Activated T-cell treated with anti-CD3 and anti-CD28 coated beads, Interleukin-2, amount 50 U/mL, for 24 hours (primary cell): ENCODE data around the gene TNP1.

Experiments used
- DNase-seq: peaks from one replicate; pipeline ENCODE4 v3.0.0-alpha.2; 2020
- H3K27ac Mint-ChIP-seq: 2 replicates; pipeline ENCODE4 v1.8.0; 2020; ENCODE audit warnings: mild to moderate bottlenecking, mixed read lengths
- H3K27me3 Mint-ChIP-seq: 2 replicates; pipeline ENCODE4 v1.8.0; 2020; ENCODE audit warnings: mixed read lengths
- H3K36me3 Mint-ChIP-seq: 2 replicates; pipeline ENCODE4 v1.8.0; 2020; ENCODE audit warnings: low read depth, mixed read lengths
- H3K4me1 Mint-ChIP-seq: 2 replicates; pipeline ENCODE4 v1.8.0; 2020; ENCODE audit warnings: low read depth, mixed read lengths
- H3K4me3 Mint-ChIP-seq: 2 replicates; pipeline ENCODE4 v1.8.0; 2020; ENCODE audit warnings: mild to moderate bottlenecking, moderate library complexity, mixed read lengths
- H3K9me3 Mint-ChIP-seq: 2 replicates; pipeline ENCODE4 v1.8.0; 2020; ENCODE audit warnings: mixed read lengths

Gene TNP1

GRCh38 chr2:216838151-216838550 is 21.7 kb downstream of the TNP1 start:
- no peak overlapping the region for H3K4me3 Mint-ChIP-seq

DNA sequence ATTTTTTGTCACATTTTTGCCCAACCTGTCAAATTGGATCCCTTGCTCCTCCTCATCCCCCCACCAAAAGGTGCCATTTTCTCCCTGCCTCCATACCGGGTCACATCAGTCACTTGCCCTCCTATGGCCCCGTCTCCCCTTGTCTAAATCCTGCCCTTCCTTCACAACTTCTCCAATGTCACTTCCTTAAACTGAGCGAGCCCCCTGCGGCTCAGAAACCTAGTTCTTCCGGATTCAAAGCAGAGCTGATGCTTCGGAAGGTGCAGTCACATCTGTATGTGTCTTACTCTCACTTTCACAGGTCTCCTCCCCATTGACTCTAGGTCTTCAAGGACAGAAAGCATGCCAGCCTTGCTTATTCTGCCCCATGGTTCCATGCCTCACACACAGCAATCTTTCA is 22.1 kb downstream of the TNP1 start:
- H3K4me1 Mint-ChIP-seq: no peaks in the 10 kb centered on the region
- no peak overlapping the region for H3K4me3 Mint-ChIP-seq
- H3K27me3 Mint-ChIP-seq: peaks cover under 1% of the 10 kb centered on the region
- no peak for DNase-seq
- H3K27ac Mint-ChIP-seq: no peak overlapping the region
- H3K9me3 Mint-ChIP-seq: no peaks in the 10 kb centered on the region
- no peaks in the 10 kb centered on the region for H3K36me3 Mint-ChIP-seq

More at GRCh38 chr2:216838151-216838550, 21.7 kb downstream of the TNP1 start:
- H3K9me3 Mint-ChIP-seq: no peaks in the 10 kb centered on the region
- H3K27me3 Mint-ChIP-seq: no peaks in the 10 kb centered on the region
- H3K36me3 Mint-ChIP-seq: no peaks in the 10 kb centered on the region
- no peaks in the 10 kb centered on the region for H3K4me1 Mint-ChIP-seq
- no peak for DNase-seq
- no peak overlapping the region for H3K27ac Mint-ChIP-seq

GRCh38 chr2:216833061-216833460 is 26.8 kb downstream of the TNP1 start:
- Mint-ChIP-seq H3K27ac (no peak overlapping the region), H3K27me3 (peaks cover 6% of the 10 kb centered on the region), H3K9me3 (no peaks in the 10 kb centered on the region), H3K36me3 (no peaks in the 10 kb centered on the region), H3K4me3 (no peak overlapping the region), H3K4me1 (no peaks in the 10 kb centered on the region)
- no peak for DNase-seq

DNA sequence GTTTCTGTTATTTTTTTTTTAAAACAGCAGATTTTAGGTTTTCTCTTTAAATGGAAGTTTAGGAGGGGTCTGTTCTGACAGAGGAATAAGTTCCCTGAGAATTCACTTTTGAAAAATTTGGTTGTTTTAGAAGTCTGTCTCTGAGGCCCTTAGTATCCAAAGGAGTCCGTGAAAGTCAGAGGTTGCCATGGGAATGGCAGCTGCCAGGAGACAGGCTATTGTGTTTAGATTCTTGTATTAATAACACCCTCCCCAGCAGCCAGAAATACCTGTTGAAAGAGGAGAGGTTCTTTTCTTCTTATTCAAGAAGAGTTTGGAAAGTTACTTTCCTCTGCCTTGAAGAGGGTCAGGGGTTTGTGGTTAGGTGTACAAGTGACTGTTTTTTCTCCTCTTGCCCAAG is 29.5 kb downstream of the TNP1 start:
- no peak overlapping the region for H3K27ac Mint-ChIP-seq
- H3K9me3 Mint-ChIP-seq: no peaks in the 10 kb centered on the region
- peaks cover 8% of the 10 kb centered on the region for H3K27me3 Mint-ChIP-seq
- no peak overlapping the region for H3K4me3 Mint-ChIP-seq
- H3K36me3 Mint-ChIP-seq: no peaks in the 10 kb centered on the region
- no peaks in the 10 kb centered on the region for H3K4me1 Mint-ChIP-seq
- no peak for DNase-seq

DNA sequence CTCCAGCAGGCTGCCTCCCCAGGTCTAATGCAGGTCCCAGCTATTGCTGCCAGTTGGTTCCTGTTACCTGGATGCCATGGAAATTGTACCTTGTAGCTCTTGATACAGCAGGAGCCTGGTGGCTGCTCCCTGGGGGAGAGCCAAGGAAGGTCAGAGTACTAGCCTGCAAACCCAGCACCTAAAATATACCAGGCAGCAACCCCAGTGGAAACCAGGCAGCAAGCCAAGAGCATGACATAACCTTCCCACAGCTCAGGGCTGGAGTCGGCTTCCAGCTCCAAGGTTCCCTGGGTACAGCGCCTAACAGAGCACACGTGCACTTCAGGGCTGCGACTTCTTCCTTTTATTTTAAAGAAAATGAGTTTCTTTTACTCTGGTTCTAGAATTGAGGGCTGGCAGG is 30.3 kb downstream of the TNP1 start:
- Mint-ChIP-seq H3K27ac (no peak overlapping the region), H3K36me3 (no peaks in the 10 kb centered on the region), H3K4me3 (no peak overlapping the region), H3K4me1 (no peaks in the 10 kb centered on the region), H3K27me3 (peaks cover 8% of the 10 kb centered on the region), H3K9me3 (no peaks in the 10 kb centered on the region)
- DNase-seq: no peak

DNA sequence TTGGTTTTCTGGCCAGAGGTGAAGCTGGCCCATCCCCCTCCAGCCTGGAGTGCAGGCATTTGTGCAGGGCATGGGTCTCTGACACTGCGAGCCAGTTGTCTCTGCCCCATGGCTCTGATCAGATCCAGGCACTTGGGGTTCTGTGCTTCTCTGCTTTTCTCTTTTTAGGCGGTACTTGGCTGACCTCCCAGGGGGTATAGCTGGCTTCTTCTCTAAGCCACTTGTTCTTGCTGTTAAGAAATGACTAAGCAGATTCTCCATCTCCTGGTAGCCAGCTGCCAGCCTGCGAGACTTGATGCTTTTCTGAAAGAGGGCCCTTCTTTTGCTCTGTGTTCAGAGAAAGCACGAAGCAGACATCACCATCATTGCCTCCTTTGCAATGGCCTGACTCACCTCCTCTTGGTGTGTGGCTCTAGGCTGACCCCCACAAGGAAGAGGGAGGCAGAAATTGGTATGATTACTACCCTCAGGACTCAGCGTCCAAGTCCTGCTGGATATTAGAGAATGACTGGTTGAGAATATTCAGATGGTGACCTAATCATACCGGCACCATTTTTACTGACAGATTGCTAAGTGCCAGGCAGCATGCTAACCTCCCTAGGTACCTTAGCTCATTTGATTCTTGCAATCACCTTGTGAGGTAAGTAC is 32.7 kb downstream of the TNP1 start:
- Mint-ChIP-seq H3K4me1 (no peaks in the 10 kb centered on the region), H3K4me3 (no peak overlapping the region), H3K27ac (no peak overlapping the region), H3K36me3 (no peaks in the 10 kb centered on the region), H3K9me3 (no peaks in the 10 kb centered on the region), H3K27me3 (peaks cover 6% of the 10 kb centered on the region)
- no peak for DNase-seq

- H3K4me3 Mint-ChIP-seq: no peak overlapping the region
- H3K4me1 Mint-ChIP-seq: no peaks in the 10 kb centered on the region
Measured at GRCh38 chr2:216822470-216822869, 37.4 kb downstream of the TNP1 start.

GRCh38 chr2:216820709-216821108 is 39.2 kb downstream of the TNP1 start:
- no peak for DNase-seq
- Mint-ChIP-seq H3K9me3 (no peaks in the 10 kb centered on the region), H3K27me3 (no peaks in the 10 kb centered on the region), H3K36me3 (no peaks in the 10 kb centered on the region), H3K4me1 (no peaks in the 10 kb centered on the region), H3K4me3 (no peak overlapping the region), H3K27ac (no peak overlapping the region)

More at GRCh38 chr2:216822470-216822869, 37.4 kb downstream of the TNP1 start:
- DNase-seq: no peak
- H3K27ac Mint-ChIP-seq: no peak overlapping the region
- no peaks in the 10 kb centered on the region for H3K36me3 Mint-ChIP-seq
- no peaks in the 10 kb centered on the region for H3K27me3 Mint-ChIP-seq
- no peaks in the 10 kb centered on the region for H3K9me3 Mint-ChIP-seq

GRCh38 chr2:216819766-216820165 is 40.1 kb downstream of the TNP1 start:
- H3K27ac Mint-ChIP-seq: no peak overlapping the region
- H3K4me3 Mint-ChIP-seq: no peak overlapping the region
- H3K36me3 Mint-ChIP-seq: no peaks in the 10 kb centered on the region
- H3K27me3 Mint-ChIP-seq: no peaks in the 10 kb centered on the region
- H3K9me3 Mint-ChIP-seq: no peaks in the 10 kb centered on the region
- no peak for DNase-seq
- H3K4me1 Mint-ChIP-seq: no peaks in the 10 kb centered on the region

DNA sequence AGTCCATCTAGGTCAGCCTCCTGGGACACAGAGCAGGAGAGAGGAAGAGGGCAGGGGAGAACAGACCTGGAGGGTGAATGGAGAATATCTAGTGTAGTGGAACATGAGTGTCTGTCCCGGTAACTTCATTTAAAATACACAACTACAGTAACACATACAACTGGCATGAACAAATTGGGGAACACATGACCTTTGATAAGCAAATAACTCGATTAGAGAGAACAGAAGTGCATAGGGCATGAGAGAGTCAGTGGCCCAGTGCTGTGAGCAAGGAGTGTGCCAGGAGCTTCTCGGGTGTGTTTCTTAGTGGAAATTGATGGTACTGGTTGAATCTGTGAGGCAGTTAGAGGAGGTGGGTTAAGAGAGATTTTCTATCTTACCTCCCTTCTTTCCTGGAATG is 40.8 kb downstream of the TNP1 start:
- Mint-ChIP-seq H3K27me3 (no peaks in the 10 kb centered on the region), H3K4me1 (no peaks in the 10 kb centered on the region), H3K27ac (no peak overlapping the region), H3K36me3 (no peaks in the 10 kb centered on the region), H3K4me3 (no peak overlapping the region), H3K9me3 (no peaks in the 10 kb centered on the region)
- no peak for DNase-seq

DNA sequence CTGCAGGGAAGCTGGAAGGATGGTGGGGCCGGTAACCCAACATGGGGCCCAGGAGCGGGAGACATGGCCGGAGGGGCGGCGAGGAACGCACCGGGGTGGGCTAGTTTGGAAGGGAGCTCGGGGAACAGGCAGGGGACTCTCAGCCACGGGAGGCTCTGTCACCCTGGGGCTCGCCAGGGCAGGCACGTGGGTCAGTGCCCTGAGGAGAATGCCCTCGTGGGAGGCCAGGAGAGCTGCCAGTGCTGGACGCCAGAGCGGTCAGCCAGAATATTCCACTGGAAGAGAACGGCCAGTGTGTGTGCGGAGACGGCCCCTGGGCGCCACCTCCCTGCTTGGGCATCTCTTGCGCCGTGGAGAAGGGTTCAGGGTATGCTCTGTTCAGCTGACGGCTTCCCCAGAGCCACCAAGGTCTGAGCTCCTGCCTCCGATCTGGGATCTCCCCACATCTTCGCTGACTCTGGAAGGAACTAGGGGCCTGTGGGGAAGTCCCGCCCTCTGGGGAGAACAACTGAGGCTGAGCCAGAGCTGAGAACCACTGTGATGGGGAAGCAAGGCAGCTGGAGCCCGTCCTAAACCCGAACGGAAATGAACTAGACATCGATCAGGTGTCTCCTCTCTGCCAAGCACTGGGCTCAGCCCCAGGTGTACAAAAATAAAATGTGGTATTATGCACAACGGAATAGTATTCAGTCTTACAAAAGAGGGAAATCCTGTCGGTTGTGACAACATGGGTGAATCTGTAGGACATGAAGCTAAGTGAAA is 49.3 kb downstream of the TNP1 start:
- H3K36me3 Mint-ChIP-seq: no peaks in the 10 kb centered on the region

More for the DNA sequence above, 49.3 kb downstream of the TNP1 start:
- Mint-ChIP-seq H3K4me3 (no peak overlapping the region), H3K4me1 (no peaks in the 10 kb centered on the region), H3K27me3 (no peaks in the 10 kb centered on the region), H3K27ac (no peak overlapping the region), H3K9me3 (no peaks in the 10 kb centered on the region)
- no peak for DNase-seq
